ENCODE measurements around the gene TMED10. TPM values are rescaled to one million over a fixed set of nuclear protein-coding genes. Genes with fewer than 3 reads are reported as not detected.
"Not testable (repeated sequence)": the region's sequence is repeated elsewhere in the genome, so short reads cannot be mapped to it uniquely, and the experiment has no call there.

The TMED10 gene
- total RNA-seq, 1 experiment from 2014 or later = 253 TPM

- H3K4me1 ChIP-seq (ENCODE audit: insufficient read depth, low read length) = peaks cover 31% of the 10 kb centered on the region
Measured at GRCh38 chr14:75128596-75128990, 47.8 kb downstream of the TMED10 start.

GRCh38 chr14:75127903-75128595 lies 48.4 kb downstream of the TMED10 start:
- Histone ChIP-seq H3K9me3 (ENCODE audit: low read length) (no peaks in the 10 kb centered on the region), H4K20me1 (ENCODE audit: low read length) (no peaks in the 10 kb centered on the region), H3K27me3 (ENCODE audit: low read length) (no peaks in the 10 kb centered on the region), H3K4me3 (ENCODE audit: low read length) (no peak overlapping the region), H3K36me3 (ENCODE audit: low read depth, low read length) (peaks cover 3% of the 10 kb centered on the region), H2AFZ (ENCODE audit: low read length) (no peak overlapping the region), H3K4me2 (ENCODE audit: low read length) (peak overlapping the region; percentile 89), H3K9ac (ENCODE audit: low read length) (no peak overlapping the region; the same call in 1 of the 2 replicates), H3K4me1 (ENCODE audit: insufficient read depth, low read length) (peaks cover 33% of the 10 kb centered on the region), H3K27ac (ENCODE audit: low read length) (no peak overlapping the region), H3K79me2 (ENCODE audit: low read length) (peaks cover 22% of the 10 kb centered on the region), H3K9me2 (replicated peaks; ENCODE audit: low read length) (no peaks in the 10 kb centered on the region), H3F3A (ENCODE audit: low read length, unreplicated experiment) (no peaks in the 10 kb centered on the region)
- TF ChIP-seq, protein P1, sequence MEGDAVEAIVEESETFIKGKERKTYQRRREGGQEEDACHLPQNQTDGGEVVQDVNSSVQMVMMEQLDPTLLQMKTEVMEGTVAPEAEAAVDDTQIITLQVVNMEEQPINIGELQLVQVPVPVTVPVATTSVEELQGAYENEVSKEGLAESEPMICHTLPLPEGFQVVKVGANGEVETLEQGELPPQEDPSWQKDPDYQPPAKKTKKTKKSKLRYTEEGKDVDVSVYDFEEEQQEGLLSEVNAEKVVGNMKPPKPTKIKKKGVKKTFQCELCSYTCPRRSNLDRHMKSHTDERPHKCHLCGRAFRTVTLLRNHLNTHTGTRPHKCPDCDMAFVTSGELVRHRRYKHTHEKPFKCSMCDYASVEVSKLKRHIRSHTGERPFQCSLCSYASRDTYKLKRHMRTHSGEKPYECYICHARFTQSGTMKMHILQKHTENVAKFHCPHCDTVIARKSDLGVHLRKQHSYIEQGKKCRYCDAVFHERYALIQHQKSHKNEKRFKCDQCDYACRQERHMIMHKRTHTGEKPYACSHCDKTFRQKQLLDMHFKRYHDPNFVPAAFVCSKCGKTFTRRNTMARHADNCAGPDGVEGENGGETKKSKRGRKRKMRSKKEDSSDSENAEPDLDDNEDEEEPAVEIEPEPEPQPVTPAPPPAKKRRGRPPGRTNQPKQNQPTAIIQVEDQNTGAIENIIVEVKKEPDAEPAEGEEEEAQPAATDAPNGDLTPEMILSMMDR (conservative IDR thresholded peaks at IDR 0.05; ENCODE audit: low read depth, low read length) = no peak
- TF ChIP-seq EZH2 (IDR thresholded peaks at IDR 0.05; ENCODE audit: low read length, unreplicated experiment) (no peak), EZH2phosphoT487 (IDR thresholded peaks at IDR 0.05; ENCODE audit: borderline replicate concordance, low read length) (no peak)
- no peak for DNase-seq
- intact Hi-C loops (cut with micrococcal nuclease) = no loop called here
- ATAC-seq = no peak
- ChIA-PET POLR2A (ENCODE audit: unreplicated experiment) (no interaction called here), CTCF (no interaction called here)
- BruUV-seq (replicated peaks) = no TSS peak

More at GRCh38 chr14:75128596-75128990, 47.8 kb downstream of the TMED10 start:
- no peak for TF ChIP-seq EZH2 (IDR thresholded peaks at IDR 0.05; ENCODE audit: low read length, unreplicated experiment)
- TF ChIP-seq, protein P1 (conservative IDR thresholded peaks at IDR 0.05; ENCODE audit: low read depth, low read length) = no peak
- TF ChIP-seq EZH2phosphoT487 (IDR thresholded peaks at IDR 0.05; ENCODE audit: borderline replicate concordance, low read length) = no peak
- ATAC-seq (no peak), DNase-seq (no peak)
- Histone ChIP-seq H3K79me2 (ENCODE audit: low read length) (peaks cover 22% of the 10 kb centered on the region), H3K9me3 (ENCODE audit: low read length) (no peaks in the 10 kb centered on the region), H3K27me3 (ENCODE audit: low read length) (no peaks in the 10 kb centered on the region), H3K27ac (ENCODE audit: low read length) (no peak overlapping the region), H3K9me2 (replicated peaks; ENCODE audit: low read length) (no peaks in the 10 kb centered on the region), H3K9ac (ENCODE audit: low read length) (no peak overlapping the region), H3K4me3 (ENCODE audit: low read length) (no peak overlapping the region), H3F3A (ENCODE audit: low read length, unreplicated experiment) (no peaks in the 10 kb centered on the region), H2AFZ (ENCODE audit: low read length) (no peak overlapping the region), H4K20me1 (ENCODE audit: low read length) (no peaks in the 10 kb centered on the region), H3K4me2 (ENCODE audit: low read length) (no peak overlapping the region), H3K36me3 (ENCODE audit: low read depth, low read length) (peaks cover 8% of the 10 kb centered on the region)
- ChIA-PET CTCF (no interaction called here), POLR2A (ENCODE audit: unreplicated experiment) (no interaction called here)
- no TSS peak for BruUV-seq (replicated peaks)
- intact Hi-C loops (cut with micrococcal nuclease) = no loop called here

- CTCF ChIA-PET = interaction anchor here (0.6 to 1.0 kb wide), 2 partner anchors 26 to 176 kb away, joined by 3 to 4 read pairs; no protein-coding TSS in a partner anchor
- Histone ChIP-seq H2AFZ (ENCODE audit: low read length) (peak overlapping the region; percentile 99), H3K27ac (ENCODE audit: low read length) (peak overlapping the region; percentile 51), H3K4me1 (ENCODE audit: insufficient read depth, low read length) (peaks cover 33% of the 10 kb centered on the region), H3K4me2 (ENCODE audit: low read length) (peak overlapping the region; percentile 89), H3K79me2 (ENCODE audit: low read length) (peaks cover 22% of the 10 kb centered on the region), H3K9ac (ENCODE audit: low read length) (peak overlapping the region; percentile 93), H3K4me3 (ENCODE audit: low read length) (peak overlapping the region; percentile 82)
- BruUV-seq (replicated peaks); DNase-seq; H3F3A ChIP-seq (ENCODE audit: low read length, unreplicated experiment); H3K36me3 ChIP-seq (ENCODE audit: low read depth, low read length); H3K9me3 ChIP-seq (ENCODE audit: low read length); H3K27me3 ChIP-seq (ENCODE audit: low read length); ATAC-seq; H4K20me1 ChIP-seq (ENCODE audit: low read length); intact Hi-C loops (cut with micrococcal nuclease); H3K9me2 ChIP-seq (replicated peaks; ENCODE audit: low read length): not testable (repeated sequence)
- POLR2A ChIA-PET (ENCODE audit: unreplicated experiment) = interaction anchor here (0.6 kb wide), 1 partner anchor 242 kb away, joined by 4 read pairs; no protein-coding TSS in a partner anchor
Measured at GRCh38 chr14:75127474-75127820, 49.0 kb downstream of the TMED10 start.
